Measurements from ENCODE around the gene CMC2.

- TF ChIP-seq SPI1 (IDR thresholded peaks at IDR 0.05; ENCODE audit: low read depth, low read length) (no peak), POLR2A (IDR thresholded peaks at IDR 0.05; ENCODE audit: low read depth, low read length) (no peak), POLR2AphosphoS5 (IDR thresholded peaks at IDR 0.05; ENCODE audit: low read depth, low read length) (no peak), TAF1 (IDR thresholded peaks at IDR 0.05; ENCODE audit: low read depth, low read length) (no peak), PAX5 (IDR thresholded peaks at IDR 0.05; ENCODE audit: insufficient read depth, low read length, severe bottlenecking) (no peak)
Observed at GRCh38 chr16:80993834-80994233, 12.9 kb downstream of the CMC2 start.

Measured in GM12891 (cell line).